ENCODE measurements around the gene ADAMTSL2.

GRCh38 chr9:133546287-133546680 lies 11.8 kb downstream of the ADAMTSL2 start:
- TF ChIP-seq POLR2A (IDR thresholded peaks at IDR 0.05; ENCODE audit: low read depth, low read length) (no peak), POLR2AphosphoS5 (IDR thresholded peaks at IDR 0.05; ENCODE audit: low read depth, low read length) (no peak), TAF1 (IDR thresholded peaks at IDR 0.05; ENCODE audit: low read depth, low read length) (no peak), PAX5 (IDR thresholded peaks at IDR 0.05; ENCODE audit: insufficient read depth, low read length, severe bottlenecking) (no peak)
